ENCODE results near the gene LRRC49.
A peak's percentile ranks its signal among the peaks of the same experiment; 100 is the strongest.
"Not testable (repeated sequence)": the region's sequence is repeated elsewhere in the genome, so short reads cannot be mapped to it uniquely, and the experiment has no call there.

LRRC49 gene, protein sequence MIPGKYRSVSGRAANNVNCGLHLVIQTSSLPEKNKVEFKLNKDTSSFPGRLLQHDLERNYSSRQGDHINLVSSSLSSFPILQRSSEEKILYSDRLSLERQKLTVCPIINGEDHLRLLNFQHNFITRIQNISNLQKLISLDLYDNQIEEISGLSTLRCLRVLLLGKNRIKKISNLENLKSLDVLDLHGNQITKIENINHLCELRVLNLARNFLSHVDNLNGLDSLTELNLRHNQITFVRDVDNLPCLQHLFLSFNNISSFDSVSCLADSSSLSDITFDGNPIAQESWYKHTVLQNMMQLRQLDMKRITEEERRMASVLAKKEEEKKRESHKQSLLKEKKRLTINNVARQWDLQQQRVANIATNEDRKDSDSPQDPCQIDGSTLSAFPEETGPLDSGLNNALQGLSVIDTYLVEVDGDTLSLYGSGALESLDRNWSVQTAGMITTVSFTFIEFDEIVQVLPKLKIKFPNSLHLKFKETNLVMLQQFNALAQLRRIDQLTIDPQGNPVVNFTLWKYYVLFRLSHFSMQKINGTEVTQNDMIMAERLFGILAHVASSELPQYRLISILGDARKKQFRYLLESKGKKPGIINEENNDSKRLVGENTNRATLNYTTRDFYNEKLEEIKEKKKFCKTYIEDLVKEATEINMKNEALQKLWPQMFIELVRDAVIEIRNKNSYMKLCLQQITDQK

GRCh38 chr15:70892002-70892911, at the start of gene LRRC49, which contains the start of gene THAP10:
LRRC49 (plus strand) TSS chr15:70892826; CDS start chr15:70892895, 69 bp downstream.
THAP10 (minus strand) TSS chr15:70892433; CDS start chr15:70892272, 161 bp downstream.
- peak; percentile 94 for DNase-seq

DNA sequence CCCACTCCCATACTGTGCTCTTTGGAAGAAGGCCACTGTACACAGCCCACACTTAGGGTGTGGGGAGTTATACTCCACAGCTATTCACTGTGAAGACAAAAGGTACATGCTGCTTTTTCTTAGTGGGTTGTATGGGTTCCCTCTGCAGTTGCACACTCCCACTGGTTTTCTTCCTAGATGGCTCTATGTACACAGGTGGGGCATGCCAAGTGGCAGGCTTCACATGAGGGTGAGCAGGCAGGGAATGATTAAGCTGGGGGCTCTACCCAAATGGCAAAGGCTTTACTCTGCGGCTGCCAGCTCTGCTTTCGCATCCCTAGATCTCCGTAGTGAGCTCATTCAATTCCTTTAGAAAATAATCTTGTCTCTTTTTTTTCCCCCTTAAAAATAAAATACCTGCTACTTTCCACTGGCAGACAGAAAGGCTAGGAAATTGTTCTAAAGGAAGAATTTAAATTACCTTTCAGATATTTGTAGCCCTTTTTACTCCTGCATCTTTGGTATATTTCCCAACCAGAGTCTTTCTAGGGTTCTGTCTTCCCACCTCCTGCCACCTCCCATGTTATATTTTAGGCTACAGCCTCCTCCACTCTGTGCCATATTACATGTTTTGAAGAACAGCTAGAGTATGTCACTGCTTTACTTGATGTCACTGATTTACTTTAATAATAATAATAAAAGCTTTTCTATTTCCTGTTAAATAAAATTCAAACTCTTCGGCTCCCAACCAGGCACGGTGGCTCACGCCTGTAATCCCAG, 46.8 kb upstream of the LRRC49 start:
- no peak for DNase-seq

DNA sequence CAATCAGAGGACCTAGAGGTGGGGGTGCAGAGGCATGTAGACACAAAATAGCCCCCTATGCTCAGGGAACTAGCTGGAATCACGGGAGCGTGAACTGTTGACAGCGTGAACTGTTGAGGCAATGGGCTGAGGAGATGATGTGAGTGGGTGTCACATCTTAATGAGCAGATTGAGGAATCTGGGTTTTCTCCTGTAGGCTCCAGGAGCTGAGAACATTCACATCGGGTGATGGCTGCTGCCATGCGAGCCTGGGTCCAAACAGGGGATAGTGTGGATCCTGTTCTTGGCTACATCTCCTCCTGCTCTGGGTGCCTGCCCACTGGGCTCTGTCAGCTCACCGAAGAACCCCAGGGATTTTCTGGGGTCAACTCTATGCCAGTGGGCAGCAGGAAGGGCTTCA, 40.7 kb upstream of the LRRC49 start:
- no peak for DNase-seq

GRCh38 chr15:70852501-70853317, 39.9 kb upstream of the LRRC49 start:
- DNase-seq, result no peak

DNA sequence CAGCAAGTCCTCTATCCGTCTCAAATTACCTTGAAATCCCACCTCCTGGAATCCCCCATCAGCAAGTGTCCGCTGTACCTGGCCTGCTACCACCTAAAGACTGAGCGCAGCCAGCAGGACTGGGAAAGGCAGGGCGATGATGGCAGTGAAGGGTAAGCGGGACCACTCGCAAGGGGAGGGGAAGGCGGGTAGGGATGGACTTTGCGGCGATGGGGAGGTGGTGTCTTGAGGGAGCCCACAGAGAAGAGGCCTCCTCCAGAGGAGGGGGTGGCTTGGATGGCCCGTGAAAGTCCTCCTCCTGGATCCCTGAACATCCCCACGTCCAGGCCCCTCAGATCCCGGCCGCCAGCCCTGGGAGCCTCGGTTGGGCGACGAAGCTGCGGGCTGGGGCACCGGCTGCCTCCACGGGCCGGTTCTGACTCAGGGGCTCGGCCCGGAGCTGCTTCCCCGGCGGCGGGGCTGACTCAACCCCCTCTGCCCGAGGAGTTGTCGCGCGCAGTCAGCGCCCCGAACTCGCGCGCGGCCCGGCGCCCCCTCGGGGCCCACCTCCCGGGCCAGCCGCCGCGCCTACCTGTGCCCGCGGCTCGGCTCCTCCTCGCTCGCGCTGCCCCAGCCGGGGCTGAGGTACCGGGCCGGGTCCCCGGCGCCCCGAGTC, 39.2 kb upstream of the LRRC49 start:
- DNase-seq, result no peak

GRCh38 chr15:70853973-70854665, 38.5 kb upstream of the LRRC49 start, which contains the start of gene LARP6:
LARP6 (minus strand) TSS chr15:70854157; CDS start chr15:70854088, 69 bp downstream.
- DNase-seq, result no peak

DNA sequence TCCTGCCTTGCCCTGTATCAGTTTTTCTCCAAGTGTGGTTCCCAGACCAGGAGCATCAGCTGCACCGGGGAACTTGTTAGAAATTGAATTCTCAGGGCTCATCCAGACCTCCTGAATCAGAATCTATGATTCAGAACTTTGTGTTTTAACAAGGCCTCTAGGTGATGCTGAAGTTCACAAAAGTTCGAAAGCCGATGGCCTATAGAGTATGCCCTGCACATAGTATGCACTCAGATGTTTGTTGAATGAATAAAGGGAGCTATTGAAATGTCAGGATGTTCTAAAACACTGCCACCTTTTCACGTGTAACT, 38.0 kb upstream of the LRRC49 start:
- DNase-seq, result no peak

GRCh38 chr15:70855764-70856163, 36.9 kb upstream of the LRRC49 start:
- DNase-seq, result no peak

DNA sequence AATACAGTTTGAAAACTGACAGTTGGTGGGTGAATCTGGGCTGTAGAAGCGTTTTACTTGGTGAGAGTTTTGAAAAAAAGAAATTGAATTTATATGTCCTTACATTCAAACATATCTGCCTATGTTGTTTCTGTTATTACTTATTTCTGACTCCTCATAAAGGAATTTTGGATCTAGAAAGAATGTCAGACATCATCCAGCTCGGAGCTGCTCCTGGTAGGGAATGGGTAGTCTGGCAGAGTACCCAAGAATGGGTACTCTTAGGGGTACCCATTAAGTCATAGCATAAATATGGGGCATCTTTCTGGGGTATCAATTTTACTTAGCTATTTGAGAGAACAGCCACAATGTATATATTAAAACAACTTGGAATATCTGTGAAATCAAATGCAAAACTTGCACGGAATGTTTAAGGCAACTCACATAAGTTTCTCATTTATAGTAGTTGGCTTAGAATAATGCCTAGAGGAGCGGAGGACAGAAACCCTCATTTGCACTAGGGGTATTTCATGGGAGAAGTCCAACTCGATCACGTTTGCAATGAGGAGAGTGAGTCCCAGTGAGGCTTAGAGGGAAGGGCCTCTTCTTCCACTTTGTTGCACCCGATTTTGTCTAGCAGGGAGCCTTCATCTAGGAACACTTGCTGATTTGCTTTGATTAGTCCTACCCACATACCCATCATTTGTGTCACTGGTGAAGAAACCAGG, 36.3 kb upstream of the LRRC49 start:
- no peak for DNase-seq

- DNase-seq, result no peak
Observed at GRCh38 chr15:70856884-70857561, 35.6 kb upstream of the LRRC49 start.

DNA sequence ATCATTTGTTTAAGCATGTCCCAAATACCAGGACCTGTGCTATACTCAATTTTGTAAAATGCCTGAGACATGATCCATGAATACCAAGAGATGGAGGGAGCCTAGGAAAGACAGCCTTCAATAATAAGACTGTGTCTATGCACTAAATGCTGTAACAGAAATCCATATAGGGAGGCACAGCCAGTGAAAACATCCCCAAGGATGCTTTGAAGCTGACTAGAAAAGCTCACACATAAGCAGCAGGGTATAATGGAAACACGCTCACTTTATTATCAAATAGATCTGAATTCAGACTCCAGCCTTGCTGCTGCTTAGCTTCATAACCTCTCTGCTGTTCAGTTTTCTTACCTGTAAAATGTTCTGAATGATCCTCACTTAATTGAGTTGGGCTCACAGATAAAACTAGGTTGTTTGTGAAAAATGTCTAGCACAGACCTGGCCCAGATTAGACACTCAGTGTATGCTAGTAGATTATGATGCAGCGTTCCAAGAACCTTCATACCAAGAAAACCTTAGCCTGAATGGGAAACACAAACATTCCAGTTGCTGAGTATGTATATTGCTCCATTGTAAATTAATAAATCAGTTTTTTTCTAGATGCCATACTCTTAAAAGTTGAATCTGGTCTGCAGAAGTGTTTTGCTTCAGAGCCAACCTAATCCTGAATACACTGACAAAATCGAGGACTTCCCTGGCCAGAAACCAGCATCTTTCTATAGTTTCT, 34.9 kb upstream of the LRRC49 start:
- DNase-seq, result no peak

- DNase-seq, result not testable (repeated sequence)
Observed at GRCh38 chr15:70858614-70859321, 33.9 kb upstream of the LRRC49 start.

DNA sequence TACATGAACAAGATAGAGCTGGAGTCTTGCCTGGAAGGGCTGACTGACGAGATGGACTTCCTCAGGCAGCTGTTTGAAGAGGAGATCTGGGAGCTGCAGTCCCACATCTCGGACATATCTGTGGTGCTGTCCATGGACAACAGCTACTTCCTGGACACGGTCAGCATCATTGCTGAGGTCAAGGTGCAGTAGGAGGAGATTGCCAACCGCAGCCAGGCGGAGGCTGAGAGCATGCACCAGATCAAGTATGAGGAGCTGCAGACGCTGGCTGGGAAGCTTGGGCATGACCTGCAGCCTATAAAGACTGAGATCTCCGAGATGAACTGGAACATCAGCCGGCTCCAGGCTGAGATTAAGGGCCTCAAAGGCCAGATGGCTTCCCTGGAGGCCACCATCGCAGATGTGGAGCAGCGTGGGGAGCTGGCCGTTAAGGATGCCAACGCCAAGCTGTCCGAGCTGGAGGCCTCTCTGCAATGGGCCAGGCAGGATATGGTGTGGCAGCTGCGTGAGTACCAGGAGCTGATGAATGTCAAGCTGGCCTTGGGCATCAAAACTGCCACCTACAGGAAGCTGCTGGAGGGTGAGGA, 33.2 kb upstream of the LRRC49 start:
- DNase-seq, result no peak

- no peak for DNase-seq
Observed at GRCh38 chr15:70859998-70860397, 32.6 kb upstream of the LRRC49 start.

GRCh38 chr15:70863450-70864218, 29.0 kb upstream of the LRRC49 start:
- DNase-seq, result no peak

DNA sequence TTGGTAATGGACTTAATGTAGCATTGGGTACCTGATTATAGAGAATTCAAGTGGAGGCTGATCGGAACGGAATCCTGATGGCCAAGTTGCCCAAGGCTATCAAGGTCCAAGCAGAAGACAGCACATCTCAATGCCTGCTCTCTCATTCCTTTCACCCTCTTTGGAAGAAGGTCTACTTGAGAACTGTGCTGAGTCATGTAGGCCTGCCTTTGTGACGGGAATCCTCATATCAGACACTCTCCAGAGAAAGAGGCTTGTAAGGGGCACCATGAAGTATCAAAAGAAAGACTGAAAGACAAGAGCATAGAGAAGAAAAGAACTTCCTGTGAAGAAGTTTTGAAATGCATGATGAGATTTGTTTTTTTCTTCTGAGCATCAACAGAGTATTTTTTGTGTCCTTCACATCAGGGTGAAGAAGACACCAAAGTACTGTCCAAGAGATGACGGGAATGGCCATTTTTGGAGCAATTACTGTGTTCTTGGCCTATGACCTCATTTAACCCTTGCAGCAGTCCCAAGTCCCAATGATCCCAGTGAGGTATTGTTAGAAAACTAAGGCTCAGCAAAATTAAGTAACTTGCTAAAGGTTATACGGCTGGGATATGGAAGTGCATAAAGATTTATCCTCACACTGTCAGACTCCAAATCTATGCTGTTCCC, 25.5 kb upstream of the LRRC49 start:
- no peak for DNase-seq

Data from NCI-H524 treated with DMSO at 0.1 percent for 48 hours (cell line).